ENCODE measurements around the gene OVOL2. TPM values are rescaled to one million over a fixed set of nuclear protein-coding genes. Genes with fewer than 3 reads are reported as not detected.

OVOL2 gene
- total and polyA plus RNA-seq, 2 of the 4 experiments (the other 2 are of a cell fraction) = not detected

- Histone ChIP-seq H3K4me3 (ENCODE audit: insufficient read depth, low read depth, low read length) (no peak overlapping the region), H3K23ac (ENCODE audit: low read depth, low read length) (no peak overlapping the region), H2BK20ac (ENCODE audit: low read depth, low read length) (no peak overlapping the region), H4K8ac (ENCODE audit: low read depth in 2 of 2, low read length in 2 of 2) (no peak overlapping the region), H3K14ac (replicated peaks; ENCODE audit: low read depth, low read length) (no peak overlapping the region), H4K91ac (ENCODE audit: insufficient read depth, low read depth, low read length) (no peak overlapping the region), H3K27me3 (ENCODE audit: control insufficient read depth, insufficient read depth, low read length) (peaks cover 7% of the 10 kb centered on the region; the same call in 1 of the 2 replicates), H3K4me1 (ENCODE audit: control insufficient read depth, insufficient read depth, low read length) (no peaks in the 10 kb centered on the region), H2AFZ (replicated peaks; ENCODE audit: low read length, poor library complexity) (no peak overlapping the region), H2BK120ac (ENCODE audit: low read depth, low read length) (no peak overlapping the region), H3K36me3 (ENCODE audit: control insufficient read depth, insufficient read depth, low read length) (no peaks in the 10 kb centered on the region), H3K9me1 (ENCODE audit: insufficient read depth, low read length) (no peaks in the 10 kb centered on the region), H3K27ac (ENCODE audit: insufficient read depth, low read length) (no peak overlapping the region), H2BK15ac (ENCODE audit: low read depth, low read length) (no peak overlapping the region), H3K18ac (ENCODE audit: low read depth, low read length) (no peak overlapping the region), H4K5ac (ENCODE audit: low read depth, low read length) (no peak overlapping the region), H3K4ac (ENCODE audit: low read depth, low read length) (no peak overlapping the region), H2BK5ac (ENCODE audit: low read depth, low read length, poor library complexity, severe bottlenecking) (no peak overlapping the region), H3K79me1 (ENCODE audit: low read depth in 1 of 2, low read length in 2 of 2) (no peaks in the 10 kb centered on the region), H4K20me1 (ENCODE audit: insufficient read depth, low read length) (no peaks in the 10 kb centered on the region), H2AK9ac (replicated peaks; ENCODE audit: low read depth, low read length, poor library complexity) (no peak overlapping the region), H3K56ac (ENCODE audit: extremely low read depth, insufficient read depth, low read length) (no peak overlapping the region), H2AK5ac (ENCODE audit: low read depth, low read length) (no peak overlapping the region), H3K9ac (ENCODE audit: low read depth, low read length) (no peak overlapping the region), H3K4me2 (ENCODE audit: low read depth, low read length) (no peak overlapping the region), H3K9me3 (ENCODE audit: control insufficient read depth, insufficient read depth, low read length) (no peaks in the 10 kb centered on the region)
- in situ Hi-C loops (cut with MboI; ENCODE audit: low sequenced_read_pairs) (no loop called here), intact Hi-C loops (cut with micrococcal nuclease) (no loop called here), dilution Hi-C loops (cut with HindIII; ENCODE audit: low sequenced_read_pairs, unreplicated experiment) (no loop called here)
- POLR2A ChIA-PET (ENCODE audit: unreplicated experiment) = no interaction called here
- BruUV-seq (replicated peaks) = no TSS peak
- TF ChIP-seq CTCF (conservative IDR thresholded peaks at IDR 0.05; ENCODE audit: low read depth, low read length) (no peak), RAD21 (IDR thresholded peaks at IDR 0.05; ENCODE audit: low read length) (no peak), MAZ (IDR thresholded peaks at IDR 0.05; ENCODE audit: borderline replicate concordance, low read depth, low read length) (no peak), USF2 (IDR thresholded peaks at IDR 0.05; ENCODE audit: low read depth, low read length) (no peak), RFX5 (IDR thresholded peaks at IDR 0.05; ENCODE audit: low read depth, low read length) (no peak), SMC3 (IDR thresholded peaks at IDR 0.05; ENCODE audit: low read depth, low read length) (no peak), MAFK (IDR thresholded peaks at IDR 0.05; ENCODE audit: low read depth, low read length) (no peak), CHD1 (IDR thresholded peaks at IDR 0.05; ENCODE audit: low read depth, low read length) (no peak), BHLHE40 (IDR thresholded peaks at IDR 0.05; ENCODE audit: low read depth, low read length) (no peak), NFE2L2 (IDR thresholded peaks at IDR 0.05; ENCODE audit: low read depth, low read length) (no peak), POLR2A (IDR thresholded peaks at IDR 0.05; ENCODE audit: low read depth, low read length) (no peak), FOS (IDR thresholded peaks at IDR 0.05; ENCODE audit: low read depth, low read length) (no peak), MXI1 (IDR thresholded peaks at IDR 0.05; ENCODE audit: borderline replicate concordance, low read depth, low read length) (no peak)
- no peak for ATAC-seq (ENCODE audit: low read depth)
- no peak for DNase-seq
- CTCF ChIA-PET = no interaction called here
- no CpG with 5 or more reads among the region's 6 CpGs for WGBS, 2 experiments (ENCODE audit: extremely low coverage in 2 of 2, insufficient read length in 1 of 2)
Measured at GRCh38 chr20:18087054-18087453, 29.3 kb upstream of the OVOL2 start.

Measured in IMR-90 (cell line).